Osteoblast (primary cell): ENCODE measurements around the gene PDLIM5. TPM values are rescaled to one million over a fixed set of nuclear protein-coding genes. Genes with fewer than 3 reads are reported as not detected.

Experiments
- DNase-seq: peaks from one replicate; pipeline ENCODE4 v3.0.0; 2011; ENCODE audit warnings: low spot score, mixed read lengths; ENCODE audit not compliant: insufficient read length; ENCODE audit errors: missing footprints
- H2AFZ ChIP-seq: 2 replicates; pipeline ENCODE4 v1.6.0; 2011; ENCODE audit warnings: mild to moderate bottlenecking, low read length
- H3K27ac ChIP-seq: 2 replicates; pipeline ENCODE4 v1.5.1; 2011; ENCODE audit warnings: mild to moderate bottlenecking, low read depth, low read length, moderate library complexity
- H3K27me3 ChIP-seq: 2 replicates; pipeline ENCODE4 v1.6.0; 2012; ENCODE audit warnings: mild to moderate bottlenecking, control low read depth, inconsistent platforms, low read length, moderate library complexity; ENCODE audit not compliant: insufficient read depth
- H3K36me3 ChIP-seq: 2 replicates; pipeline ENCODE4 v1.5.1; 2011; ENCODE audit warnings: mild to moderate bottlenecking, low read length, control low read depth, moderate library complexity; ENCODE audit not compliant: insufficient read depth
- H3K4me1 ChIP-seq: 2 replicates; pipeline ENCODE4 v1.5.1; 2011; ENCODE audit warnings: mild to moderate bottlenecking, low read length, control low read depth, moderate library complexity; ENCODE audit not compliant: insufficient read depth
- H3K4me2 ChIP-seq: 2 replicates; pipeline ENCODE4 v1.6.0; 2011; ENCODE audit warnings: mild to moderate bottlenecking, low read length; ENCODE audit not compliant: insufficient read depth
- H3K4me3 ChIP-seq: fragments of 200-600 bp; sonication (generic); 3 replicates; pipeline ENCODE4 v1.5.1; 2012; ENCODE audit warnings: mild to moderate bottlenecking, low read length, inconsistent platforms; ENCODE audit not compliant: insufficient read depth
- H3K79me2 ChIP-seq: 2 replicates; pipeline ENCODE4 v1.6.0; 2012; ENCODE audit warnings: mild to moderate bottlenecking, low read length, control low read depth, inconsistent platforms; ENCODE audit not compliant: insufficient read depth
- H3K9me3 ChIP-seq: 2 replicates; pipeline ENCODE4 v1.5.1; 2011; ENCODE audit warnings: low read depth, low read length, control low read depth
- H4K20me1 ChIP-seq: 2 replicates; pipeline ENCODE4 v1.6.0; 2012; ENCODE audit warnings: mild to moderate bottlenecking, low read length, control low read depth; ENCODE audit not compliant: insufficient read depth
- CTCF ChIP-seq: IDR thresholded peaks from 2 replicates; pipeline ENCODE4 v1.5.1; 2011; ENCODE audit warnings: mild to moderate bottlenecking, low read depth, low read length, moderate library complexity; ENCODE audit errors: extremely low read depth
- total RNA-seq: library from RNA; depleted of rRNA; stranded (reverse); fragments of >200 nt; gene quantifications from 2 replicates; pipeline ENCODE4 v1.2.3, GENCODE V29; 2012

PDLIM5 gene
- total RNA-seq, 1 donor, result 312 TPM

- Histone ChIP-seq H3K36me3 (peaks cover 13% of the 10 kb centered on the region), H3K4me1 (peaks cover 71% of the 10 kb centered on the region), H3K27ac (peak overlapping the region; percentile 88), H3K4me3 (no peak overlapping the region), H3K4me2 (no peak overlapping the region), H3K27me3 (no peaks in the 10 kb centered on the region), H3K9me3 (no peaks in the 10 kb centered on the region), H3K79me2 (peaks cover 96% of the 10 kb centered on the region), H2AFZ (no peak overlapping the region), H4K20me1 (no peaks in the 10 kb centered on the region)
- no peak for DNase-seq
- TF ChIP-seq CTCF, result no peak
These were observed 67.3 kb downstream of the PDLIM5 start for GRCh38 chr4:94519019-94519418.

DNA sequence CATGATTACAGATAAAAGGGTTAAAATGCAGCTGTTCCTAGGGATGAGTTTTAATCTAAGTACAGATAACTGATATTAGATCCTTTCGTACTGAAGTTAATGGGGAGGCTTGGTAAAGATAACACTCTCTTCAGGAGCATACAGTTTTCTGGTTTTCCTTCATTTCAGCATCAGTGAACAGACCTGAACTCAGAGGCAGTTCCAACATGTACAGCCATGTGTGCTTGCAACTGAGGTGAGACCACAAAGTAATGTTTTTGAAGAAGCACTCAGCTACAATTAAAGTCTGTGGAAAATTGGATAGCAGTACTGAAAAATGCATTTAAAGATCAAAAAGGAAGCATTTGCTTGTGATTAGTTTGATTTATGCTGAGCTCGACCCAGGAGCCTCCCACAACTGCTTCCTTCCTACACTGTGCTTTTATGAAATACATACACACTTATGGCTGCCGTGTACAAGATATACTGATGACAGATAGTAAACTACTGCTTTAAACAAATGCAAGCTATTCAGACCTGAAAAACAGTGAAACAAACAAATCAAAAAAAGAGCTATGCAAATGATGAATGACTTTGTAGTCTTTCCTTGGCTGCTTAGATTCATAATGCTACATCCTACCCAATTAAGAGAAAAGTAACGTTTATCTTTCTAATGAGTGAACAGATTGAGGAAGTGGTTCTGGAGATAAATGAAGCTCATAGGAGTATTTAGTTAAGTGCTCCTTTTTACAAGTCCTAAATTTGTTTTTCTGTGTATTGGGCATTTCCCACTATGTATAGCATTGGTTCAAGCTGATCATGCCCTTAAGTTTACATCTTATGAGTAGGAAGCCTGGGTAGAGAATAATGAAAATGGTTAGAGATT lies 68.4 kb downstream of the PDLIM5 start:
- no peak for DNase-seq
- Histone ChIP-seq H3K79me2 (peaks cover 93% of the 10 kb centered on the region), H3K27ac (peak overlapping the region; percentile 88), H3K9me3 (no peaks in the 10 kb centered on the region), H2AFZ (no peak overlapping the region), H3K4me1 (peaks cover 72% of the 10 kb centered on the region), H4K20me1 (no peaks in the 10 kb centered on the region), H3K4me2 (no peak overlapping the region), H3K36me3 (peaks cover 13% of the 10 kb centered on the region), H3K4me3 (no peak overlapping the region), H3K27me3 (no peaks in the 10 kb centered on the region)
- TF ChIP-seq CTCF, result no peak

DNA sequence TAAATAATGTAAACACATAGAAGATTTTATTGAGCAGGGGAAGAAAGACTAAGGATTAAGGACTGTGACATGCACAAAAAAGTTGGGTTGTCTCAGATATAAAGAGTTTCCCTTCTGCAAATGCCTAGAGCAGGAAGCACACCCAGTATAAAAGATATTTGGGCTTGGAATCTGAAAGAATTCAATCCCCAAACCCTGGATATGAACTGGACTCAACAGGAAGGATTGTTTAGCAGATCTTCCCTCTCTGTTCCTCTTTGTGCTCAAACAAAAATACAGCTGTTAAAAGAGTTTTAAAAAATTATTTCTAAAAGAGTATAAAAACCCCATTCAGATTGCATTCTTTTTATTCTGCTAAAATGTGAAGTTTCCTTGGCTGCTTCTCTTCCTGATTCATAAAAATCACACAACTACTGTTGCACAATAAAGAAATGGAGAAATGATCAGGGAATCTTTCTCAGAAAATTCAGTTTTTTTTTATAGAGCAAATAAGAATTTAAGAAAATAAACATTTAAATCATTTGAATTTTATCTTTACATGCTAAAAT lies 71.4 kb downstream of the PDLIM5 start:
- no peak for TF ChIP-seq CTCF
- H3K9me3 ChIP-seq, result no peaks in the 10 kb centered on the region
- H3K4me3 ChIP-seq, result no peak overlapping the region
- peaks cover 70% of the 10 kb centered on the region for H3K4me1 ChIP-seq
- H3K36me3 ChIP-seq, result peaks cover 24% of the 10 kb centered on the region
- H3K27ac ChIP-seq, result peak overlapping the region; percentile 66
- H3K27me3 ChIP-seq, result no peaks in the 10 kb centered on the region
- H4K20me1 ChIP-seq, result no peaks in the 10 kb centered on the region
- DNase-seq, result no peak
- H3K4me2 ChIP-seq, result peak overlapping the region; percentile 19
- peaks cover 83% of the 10 kb centered on the region for H3K79me2 ChIP-seq
- no peak overlapping the region for H2AFZ ChIP-seq

DNA sequence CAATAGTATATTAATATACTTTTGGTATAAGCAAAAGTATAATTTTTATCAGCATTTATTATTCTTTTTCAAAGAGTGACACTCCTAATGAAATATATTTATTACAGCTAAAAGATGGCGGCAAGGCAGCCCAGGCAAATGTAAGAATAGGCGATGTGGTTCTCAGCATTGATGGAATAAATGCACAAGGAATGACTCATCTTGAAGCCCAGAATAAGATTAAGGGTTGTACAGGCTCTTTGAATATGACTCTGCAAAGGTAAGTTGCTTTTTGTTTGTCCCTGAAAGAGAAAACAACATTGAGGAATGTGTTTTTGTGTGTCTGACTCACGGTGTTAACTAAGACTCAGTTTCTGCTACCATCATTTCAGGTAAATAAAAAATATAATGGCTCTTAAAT lies 71.9 kb downstream of the PDLIM5 start:
- H3K4me3 ChIP-seq, result no peak overlapping the region
- no peaks in the 10 kb centered on the region for H3K9me3 ChIP-seq
- no peaks in the 10 kb centered on the region for H4K20me1 ChIP-seq
- H3K27ac ChIP-seq, result peak overlapping the region; percentile 66
- H3K4me2 ChIP-seq, result no peak overlapping the region
- H3K79me2 ChIP-seq, result peaks cover 83% of the 10 kb centered on the region
- H2AFZ ChIP-seq, result no peak overlapping the region
- no peak for DNase-seq
- TF ChIP-seq CTCF, result no peak
- H3K36me3 ChIP-seq, result peaks cover 26% of the 10 kb centered on the region
- peaks cover 75% of the 10 kb centered on the region for H3K4me1 ChIP-seq
- no peaks in the 10 kb centered on the region for H3K27me3 ChIP-seq
